Measurements from ENCODE around the gene ZSWIM8.
A peak's percentile ranks its signal among the peaks of the same experiment; 100 is the strongest.
"Not testable (repeated sequence)": the region's sequence is repeated elsewhere in the genome, so short reads cannot be mapped to it uniquely, and the experiment has no call there.

Gene ZSWIM8

DNA sequence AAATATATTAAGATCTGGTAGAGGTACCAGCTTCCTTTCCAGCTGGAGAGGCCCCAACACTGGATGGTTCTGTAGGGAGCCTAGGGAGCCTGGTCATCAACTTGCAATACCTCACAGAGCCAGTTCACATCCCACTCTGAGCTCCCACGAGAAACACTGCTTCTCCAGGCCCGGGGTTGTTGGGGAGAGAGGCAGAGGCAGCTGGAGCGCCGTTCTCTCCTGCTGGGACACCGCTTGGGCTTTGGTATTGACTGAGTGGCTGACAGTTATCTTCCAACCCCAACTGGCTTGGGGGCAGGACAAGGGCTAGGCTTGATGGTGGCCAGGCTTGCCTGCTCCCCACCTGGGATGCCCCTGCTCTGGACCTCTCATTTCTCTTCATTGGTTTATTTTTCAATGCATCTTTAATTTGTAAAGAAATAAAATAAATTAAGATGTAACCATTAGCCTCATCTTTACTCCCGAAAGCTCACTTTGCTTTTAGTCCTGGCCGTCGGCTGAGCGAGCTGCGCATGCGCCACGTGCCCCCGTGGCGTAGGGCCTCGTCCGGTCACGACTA is 13.6 kb upstream of the ZSWIM8 start:
- DNase-seq = no peak

GRCh38 chr10:73772281-73773151 is 12.9 kb upstream of the ZSWIM8 start:
- DNase-seq = peak; percentile 98

DNA sequence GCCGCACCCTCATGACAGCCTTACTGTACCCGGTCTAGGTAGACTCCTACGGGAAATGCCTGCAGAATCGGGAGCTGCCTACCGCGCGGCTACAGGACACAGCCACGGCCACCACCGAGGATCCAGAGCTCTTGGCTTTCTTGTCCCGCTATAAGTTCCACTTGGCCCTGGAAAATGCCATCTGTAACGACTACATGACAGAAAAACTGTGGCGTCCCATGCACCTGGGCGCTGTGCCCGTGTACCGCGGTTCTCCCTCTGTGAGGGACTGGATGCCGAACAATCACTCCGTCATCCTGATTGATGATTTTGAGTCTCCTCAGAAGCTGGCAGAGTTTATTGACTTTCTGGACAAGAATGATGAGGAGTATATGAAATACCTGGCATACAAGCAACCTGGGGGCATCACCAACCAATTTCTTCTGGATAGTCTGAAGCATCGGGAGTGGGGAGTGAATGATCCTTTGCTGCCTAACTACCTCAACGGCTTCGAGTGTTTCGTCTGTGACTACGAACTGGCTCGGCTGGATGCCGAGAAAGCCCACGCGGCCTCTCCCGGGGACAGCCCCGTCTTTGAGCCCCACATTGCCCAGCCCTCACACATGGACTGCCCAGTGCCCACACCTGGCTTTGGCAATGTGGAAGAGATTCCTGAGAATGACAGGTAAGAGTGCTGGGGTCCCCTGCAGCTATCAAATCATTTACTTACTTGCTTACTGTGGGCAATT is 12.1 kb upstream of the ZSWIM8 start:
- no peak for DNase-seq

DNA sequence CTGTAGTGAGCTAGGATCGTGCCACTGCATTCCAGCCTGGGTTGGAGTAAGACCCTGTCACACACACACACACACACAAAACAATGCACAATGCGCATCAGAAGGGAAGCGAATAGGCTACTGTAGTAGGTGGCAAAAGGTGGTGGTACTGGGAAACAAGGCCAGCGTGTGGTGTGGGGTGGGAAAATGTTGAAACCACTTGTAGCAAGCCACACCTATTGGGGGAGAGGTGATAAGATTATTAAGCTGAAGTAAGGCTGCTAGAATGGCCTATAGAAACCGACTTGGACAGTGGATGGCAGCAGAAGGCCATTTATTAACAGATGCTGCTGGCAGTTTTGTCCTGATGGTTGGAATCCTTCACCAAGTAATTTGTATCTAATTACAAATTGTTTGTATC is 10.8 kb upstream of the ZSWIM8 start:
- DNase-seq = no peak

DNA sequence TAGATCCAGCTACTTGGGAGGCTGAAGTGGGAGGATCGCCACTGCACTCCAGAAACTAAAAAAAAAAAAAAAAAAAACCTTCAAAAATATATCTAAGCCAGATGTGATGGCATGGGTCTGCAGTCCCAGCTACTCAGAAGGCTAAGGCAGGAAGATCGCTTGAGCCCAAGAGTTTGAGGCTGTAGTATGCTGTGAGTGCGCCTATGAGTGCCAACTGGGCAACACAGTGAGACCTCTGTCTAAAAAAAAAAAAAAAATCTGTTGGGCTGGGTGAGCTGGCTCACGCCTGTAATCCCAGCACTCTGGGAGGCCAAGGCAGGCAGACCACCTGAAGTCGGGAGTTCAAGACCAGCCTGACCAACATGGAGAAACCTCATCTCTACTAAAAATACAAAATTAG is 6.4 kb upstream of the ZSWIM8 start:
- no peak for DNase-seq

- no peak for DNase-seq
Measured at GRCh38 chr10:73779539-73780197, 5.7 kb upstream of the ZSWIM8 start.

DNA sequence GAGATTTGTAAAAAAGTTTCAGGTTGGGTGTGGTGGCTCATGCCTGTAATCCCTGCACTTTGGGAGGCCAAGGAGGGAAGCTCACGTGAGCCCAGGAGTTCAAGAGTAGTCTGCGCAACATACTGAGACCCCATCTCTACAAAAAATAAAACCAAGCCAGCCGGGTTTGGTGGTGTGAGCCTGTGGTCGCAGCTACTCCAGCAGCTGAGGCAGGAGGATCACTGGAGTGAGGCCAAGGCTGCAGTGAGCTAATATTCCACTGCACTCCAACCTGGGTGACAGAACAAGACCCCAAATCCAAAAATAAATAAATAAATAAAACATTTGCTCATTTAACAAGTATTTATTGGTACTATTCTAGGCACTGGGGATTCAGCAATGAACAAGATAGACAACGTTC is 5.1 kb upstream of the ZSWIM8 start:
- DNase-seq = no peak

GRCh38 chr10:73780966-73781365 is 4.4 kb upstream of the ZSWIM8 start:
- DNase-seq = no peak

- no peak for DNase-seq
Measured at GRCh38 chr10:73781548-73781878, 3.9 kb upstream of the ZSWIM8 start.

DNA sequence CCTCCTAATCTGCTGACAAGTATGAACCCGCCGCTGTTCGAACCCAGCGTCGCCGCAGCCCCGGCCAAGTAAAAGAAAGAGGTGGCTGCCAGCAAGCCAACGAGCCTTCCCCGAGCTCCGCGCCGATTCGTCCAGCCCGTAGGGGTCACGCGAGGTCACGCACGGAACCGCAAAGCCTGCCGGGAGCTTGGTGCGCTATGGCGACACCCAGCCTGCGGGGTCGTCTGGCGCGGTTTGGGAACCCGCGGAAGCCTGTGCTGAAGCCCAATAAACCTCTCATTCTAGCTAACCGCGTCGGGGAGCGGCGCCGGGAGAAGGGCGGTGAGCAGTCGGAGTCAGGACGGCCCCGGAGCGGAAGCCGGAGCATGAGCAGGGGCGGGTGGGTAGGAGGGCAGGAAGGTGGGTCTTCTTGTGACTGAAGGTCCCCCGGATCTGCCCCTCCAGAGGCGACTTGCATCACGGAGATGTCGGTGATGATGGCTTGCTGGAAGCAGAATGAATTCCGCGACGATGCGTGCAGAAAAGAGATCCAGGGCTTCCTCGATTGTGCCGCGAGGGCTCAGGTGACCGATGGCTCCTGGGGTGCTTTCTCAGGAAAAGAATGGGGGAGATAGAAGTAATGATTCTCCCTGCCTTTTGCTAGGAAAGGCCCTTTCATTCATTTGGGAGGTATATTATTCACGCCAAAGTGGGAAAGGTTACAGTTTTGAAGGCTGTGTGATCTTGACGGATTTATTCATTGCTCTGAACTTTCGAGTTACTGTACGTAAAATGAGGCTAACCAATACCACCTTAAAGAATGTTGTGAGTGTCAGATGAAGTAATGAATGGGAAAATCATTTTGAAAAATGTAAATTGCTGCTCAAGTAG is 3.3 kb upstream of the ZSWIM8 start, which contains the start of gene CHCHD1:
TSS of gene CHCHD1 (plus strand) at position 170 of the 870 bp plus-strand sequence. CDS start at position 198, 28 bp downstream.
- DNase-seq = peak; percentile 90

DNA sequence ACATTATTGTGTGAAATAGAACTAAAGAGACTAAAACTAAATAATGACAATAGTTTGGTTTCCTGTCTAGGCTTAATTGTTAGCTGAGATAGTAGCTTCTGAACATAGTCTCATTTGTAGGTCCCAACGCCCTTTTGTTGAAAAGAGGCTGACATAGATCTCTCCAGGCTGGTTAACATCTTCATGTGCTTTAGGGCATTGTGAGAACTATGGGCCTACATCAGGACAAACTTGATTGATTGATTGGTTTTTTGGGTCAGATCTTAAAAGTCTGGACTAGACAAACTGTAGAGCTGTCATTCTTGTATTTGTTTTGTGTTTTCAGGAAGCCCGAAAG is 2.7 kb upstream of the ZSWIM8 start:
- no peak for DNase-seq

DNA sequence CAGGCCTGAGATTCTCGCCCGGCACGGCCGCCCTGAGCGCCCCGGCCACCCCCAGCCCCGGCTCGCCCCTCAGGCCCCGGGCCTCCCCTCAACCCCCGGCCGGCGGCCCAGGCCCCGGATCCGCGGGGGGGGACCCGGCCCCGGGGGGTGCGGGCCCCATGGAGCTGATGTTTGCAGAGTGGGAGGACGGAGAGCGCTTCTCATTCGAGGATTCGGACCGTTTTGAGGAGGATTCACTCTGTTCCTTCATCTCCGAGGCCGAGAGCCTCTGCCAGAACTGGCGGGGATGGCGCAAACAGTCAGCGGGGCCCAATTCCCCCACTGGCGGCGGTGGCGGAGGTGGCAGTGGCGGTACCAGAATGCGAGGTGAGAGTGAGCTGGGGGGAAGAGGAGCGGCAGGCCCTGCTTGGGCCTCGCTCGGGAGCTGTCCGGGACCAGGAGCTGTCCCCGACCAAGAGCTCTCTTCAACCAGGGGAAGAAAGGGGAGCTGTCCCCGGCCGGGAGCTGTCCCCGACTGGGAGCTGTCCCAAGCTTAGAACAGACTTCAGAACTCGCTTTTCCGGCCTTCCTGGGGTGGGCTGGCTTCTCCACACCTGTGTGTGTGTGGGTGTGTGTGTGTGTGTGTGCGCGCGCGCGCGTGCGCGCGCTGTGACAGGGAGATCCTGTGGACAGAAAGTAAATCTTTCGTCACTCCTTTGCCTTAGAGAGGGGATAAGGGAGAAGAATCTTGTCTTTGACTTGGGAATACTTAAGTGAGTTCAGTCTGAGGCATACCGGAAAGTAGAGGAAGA is 510 bp downstream of the ZSWIM8 start:
- DNase-seq = no peak

DNA sequence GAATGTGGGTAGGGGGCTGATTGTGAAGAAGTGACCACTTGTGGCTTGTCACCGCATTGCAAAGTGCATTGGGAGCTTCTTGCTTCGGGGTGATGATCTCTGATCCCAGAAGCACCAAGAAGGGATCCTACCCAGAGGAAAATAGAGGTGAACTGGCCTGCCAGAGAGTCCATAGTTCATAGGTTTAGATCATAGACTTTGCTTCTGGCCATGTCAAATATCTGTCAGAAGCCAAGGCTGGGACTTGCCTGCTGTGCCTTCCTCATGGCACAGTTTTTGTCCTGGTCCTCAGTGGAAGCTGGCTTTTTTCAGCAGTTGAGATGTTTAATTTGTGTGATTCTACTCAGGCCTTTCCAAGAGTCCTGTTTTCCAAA is 1.1 kb downstream of the ZSWIM8 start:
- DNase-seq = no peak

GRCh38 chr10:73787031-73787800 is 1.8 kb downstream of the ZSWIM8 start:
- not testable (repeated sequence) for DNase-seq

DNA sequence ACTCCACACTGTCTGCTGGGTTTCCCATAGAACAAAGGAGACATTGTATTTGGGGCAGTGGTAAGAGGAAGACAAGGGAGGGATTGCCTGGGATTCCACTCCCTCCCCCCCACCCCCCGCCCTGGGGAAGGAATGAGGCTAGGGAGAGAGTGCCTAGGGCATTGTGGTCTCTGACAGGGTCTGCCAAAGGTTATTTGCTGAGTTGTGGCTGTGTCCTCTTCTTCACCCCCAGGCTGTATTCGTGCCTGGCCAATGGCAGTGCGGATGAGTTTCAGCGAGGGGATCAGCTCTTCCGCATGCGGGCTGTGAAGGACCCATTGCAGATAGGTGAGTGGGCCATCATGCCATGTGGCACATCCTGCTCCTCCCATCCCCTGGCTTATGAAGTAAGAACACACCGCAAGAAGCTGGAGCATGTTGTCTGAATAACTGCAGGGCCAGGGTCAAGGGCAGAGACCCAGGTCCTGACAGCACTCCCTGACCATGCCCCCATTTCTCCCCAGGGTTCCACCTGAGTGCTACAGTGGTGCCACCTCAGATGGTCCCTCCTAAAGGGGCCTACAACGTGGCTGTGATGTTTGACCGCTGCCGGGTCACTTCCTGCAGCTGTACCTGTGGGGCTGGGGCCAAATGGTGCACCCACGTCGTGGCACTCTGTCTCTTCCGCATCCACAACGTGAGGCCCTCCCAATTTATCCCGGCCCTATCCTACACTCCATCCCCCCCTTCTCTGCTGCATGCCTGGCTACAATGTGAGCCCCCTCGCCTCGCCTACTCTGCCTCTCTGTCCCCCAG is 3.7 kb downstream of the ZSWIM8 start:
- no peak for DNase-seq

DNA sequence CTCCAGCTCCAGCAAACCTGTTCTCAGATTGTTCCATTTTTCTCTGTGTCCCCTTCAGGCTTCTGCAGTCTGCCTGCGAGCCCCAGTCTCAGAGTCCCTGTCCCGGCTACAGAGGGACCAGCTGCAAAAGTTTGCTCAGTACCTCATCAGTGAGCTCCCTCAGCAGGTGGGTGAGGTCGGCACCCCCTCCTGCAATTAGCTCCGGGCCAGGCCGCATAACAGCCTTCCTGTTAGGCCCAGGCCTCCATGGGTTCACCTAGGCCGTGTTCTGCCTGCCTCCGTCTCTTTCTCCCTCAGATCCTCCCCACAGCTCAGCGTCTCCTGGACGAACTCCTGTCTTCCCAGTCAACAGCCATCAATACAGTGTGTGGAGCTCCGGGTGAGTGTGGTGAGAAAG is 4.3 kb downstream of the ZSWIM8 start:
- DNase-seq = no peak

- DNase-seq = no peak
Measured at GRCh38 chr10:73790886-73791625, 5.7 kb downstream of the ZSWIM8 start.

- no peak for DNase-seq
Measured at GRCh38 chr10:73791871-73792400, 6.5 kb downstream of the ZSWIM8 start.

DNA sequence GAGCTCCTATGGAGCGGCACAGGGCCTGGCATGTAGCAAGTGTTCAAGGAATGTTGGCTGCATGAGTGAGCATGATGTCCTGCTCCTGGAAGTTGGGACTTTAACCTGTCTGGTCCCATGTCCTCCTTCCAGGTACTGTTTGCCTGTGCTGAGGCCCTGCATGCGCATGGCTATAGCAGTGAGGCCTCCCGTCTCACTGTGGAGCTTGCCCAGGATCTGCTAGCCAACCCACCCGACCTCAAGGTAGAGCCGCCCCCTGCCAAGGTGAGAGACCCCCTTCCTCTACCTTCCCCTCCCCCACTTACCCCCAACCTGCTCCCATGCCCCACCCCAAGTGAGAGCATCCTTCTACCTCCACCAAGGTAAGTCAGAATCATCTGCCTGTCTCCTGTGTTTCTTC is 8.1 kb downstream of the ZSWIM8 start:
- no peak for DNase-seq

Data from right kidney (tissue), 1 donor.